OCI-LY7 (cell line): ENCODE results near the gene SEC23A.

ENCODE experiments used
- EZH2phosphoT487 ChIP-seq: fragments of 200-600 bp; sonication (generic); IDR thresholded peaks from 2 replicates; pipeline ENCODE4 v1.6.1; 2018; ENCODE audit warnings: low read depth, borderline replicate concordance, mild to moderate bottlenecking, mixed run types, antibody characterized with exemption, low read length, moderate library complexity, mixed read lengths
- TF ChIP-seq, protein P1 (sequence below): fragments of 200-600 bp; sonication (generic); conservative IDR thresholded peaks from 2 replicates; pipeline ENCODE4 v1.5.1; 2014; ENCODE audit warnings: mild to moderate bottlenecking, antibody characterized with exemption, low read length, moderate library complexity, mixed read lengths

DNA sequence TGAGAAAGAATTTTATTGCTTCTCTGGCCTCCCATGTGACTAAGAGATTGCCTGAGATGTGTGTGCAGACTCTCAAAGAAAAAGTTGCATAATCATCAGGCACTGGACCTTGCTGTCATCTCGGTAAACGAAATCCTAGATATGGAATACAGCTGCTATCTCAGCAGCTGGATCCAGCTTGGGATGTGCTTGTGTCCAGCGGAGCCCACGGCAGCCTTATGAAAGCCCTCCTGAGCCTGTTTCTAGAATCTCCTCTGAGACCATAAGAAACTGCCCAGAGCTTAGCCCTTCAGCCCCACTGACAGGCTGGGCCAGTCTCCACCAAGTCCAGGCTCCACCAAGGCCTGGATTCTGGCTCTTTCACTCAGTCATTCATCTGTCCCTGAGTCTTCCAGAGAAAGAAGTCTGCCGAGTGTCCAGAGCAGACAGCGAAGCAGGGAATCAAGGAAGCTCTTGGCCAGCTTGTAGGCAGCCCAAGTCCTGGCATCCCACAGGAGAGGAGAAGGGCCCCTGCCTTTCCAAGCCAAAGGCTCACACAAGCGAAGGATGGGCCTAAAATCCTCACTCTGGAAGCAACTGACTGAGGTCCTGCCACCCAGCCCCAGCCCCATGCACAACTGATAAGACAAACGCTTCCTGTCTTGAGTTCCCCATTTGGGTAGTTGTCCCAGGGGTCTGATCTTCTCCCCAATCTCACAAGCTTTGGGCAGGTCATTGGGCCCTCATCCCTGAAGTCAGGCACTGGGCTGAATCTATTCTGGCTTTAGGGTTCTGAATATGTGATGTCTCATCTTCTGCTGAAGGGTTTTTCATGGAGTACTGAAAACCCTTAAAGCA, 97.8 kb downstream of the SEC23A start:
- TF ChIP-seq, protein P1, sequence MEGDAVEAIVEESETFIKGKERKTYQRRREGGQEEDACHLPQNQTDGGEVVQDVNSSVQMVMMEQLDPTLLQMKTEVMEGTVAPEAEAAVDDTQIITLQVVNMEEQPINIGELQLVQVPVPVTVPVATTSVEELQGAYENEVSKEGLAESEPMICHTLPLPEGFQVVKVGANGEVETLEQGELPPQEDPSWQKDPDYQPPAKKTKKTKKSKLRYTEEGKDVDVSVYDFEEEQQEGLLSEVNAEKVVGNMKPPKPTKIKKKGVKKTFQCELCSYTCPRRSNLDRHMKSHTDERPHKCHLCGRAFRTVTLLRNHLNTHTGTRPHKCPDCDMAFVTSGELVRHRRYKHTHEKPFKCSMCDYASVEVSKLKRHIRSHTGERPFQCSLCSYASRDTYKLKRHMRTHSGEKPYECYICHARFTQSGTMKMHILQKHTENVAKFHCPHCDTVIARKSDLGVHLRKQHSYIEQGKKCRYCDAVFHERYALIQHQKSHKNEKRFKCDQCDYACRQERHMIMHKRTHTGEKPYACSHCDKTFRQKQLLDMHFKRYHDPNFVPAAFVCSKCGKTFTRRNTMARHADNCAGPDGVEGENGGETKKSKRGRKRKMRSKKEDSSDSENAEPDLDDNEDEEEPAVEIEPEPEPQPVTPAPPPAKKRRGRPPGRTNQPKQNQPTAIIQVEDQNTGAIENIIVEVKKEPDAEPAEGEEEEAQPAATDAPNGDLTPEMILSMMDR, result no peak
- no peak for TF ChIP-seq EZH2phosphoT487
